DOHH2 (cell line): ENCODE results near the gene ZNF467.

Experiments
- CTCF ChIP-seq: fragments of 200-600 bp; sonication (generic); IDR thresholded peaks from one replicate; pipeline ENCODE4 v1.5.1; 2014; ENCODE audit warnings: antibody characterized with exemption, mild to moderate bottlenecking, low read depth, low read length; ENCODE audit not compliant: poor library complexity, severe bottlenecking
- EZH2phosphoT487 ChIP-seq: fragments of 200-600 bp; sonication (generic); IDR thresholded peaks from 2 replicates; pipeline ENCODE4 v1.6.1; 2017; ENCODE audit warnings: borderline replicate concordance, mild to moderate bottlenecking, antibody characterized with exemption, low read length, moderate library complexity, mixed read lengths

- TF ChIP-seq CTCF (no peak), EZH2phosphoT487 (no peak)
These were observed 17.5 kb upstream of the ZNF467 start for GRCh38 chr7:149790754-149791360.
